Astrocyte (in vitro differentiated cells and primary cell): ENCODE results near the gene MYG1.

Experiments
- CTCF ChIP-seq: IDR thresholded peaks from 2 replicates; pipeline ENCODE4 v1.5.1; 2011; ENCODE audit warnings: low read depth, mild to moderate bottlenecking, inconsistent platforms, low read length, moderate library complexity; ENCODE audit not compliant: insufficient read depth
- EZH2 ChIP-seq: IDR thresholded peaks from 2 replicates; pipeline ENCODE4 v1.6.1; 2012; ENCODE audit warnings: mild to moderate bottlenecking, low read length, inconsistent platforms; ENCODE audit not compliant: insufficient read depth

- TF ChIP-seq CTCF (no peak), EZH2 (no peak)
Observed at GRCh38 chr12:53279283-53279869, 20.1 kb upstream of the MYG1 start.
